Stimulated activated CD8-positive, alpha-beta memory T cell treated with anti-CD3 and anti-CD28 coated beads, Interleukin-15, amount 100 ng/mL, for 24 hours (primary cell): ENCODE results near the gene GATA2.

ENCODE experiments used
- DNase-seq: peaks from one replicate; pipeline ENCODE4 v3.0.0-alpha.2; 2020; ENCODE audit warnings: low read depth

Gene GATA2

DNA sequence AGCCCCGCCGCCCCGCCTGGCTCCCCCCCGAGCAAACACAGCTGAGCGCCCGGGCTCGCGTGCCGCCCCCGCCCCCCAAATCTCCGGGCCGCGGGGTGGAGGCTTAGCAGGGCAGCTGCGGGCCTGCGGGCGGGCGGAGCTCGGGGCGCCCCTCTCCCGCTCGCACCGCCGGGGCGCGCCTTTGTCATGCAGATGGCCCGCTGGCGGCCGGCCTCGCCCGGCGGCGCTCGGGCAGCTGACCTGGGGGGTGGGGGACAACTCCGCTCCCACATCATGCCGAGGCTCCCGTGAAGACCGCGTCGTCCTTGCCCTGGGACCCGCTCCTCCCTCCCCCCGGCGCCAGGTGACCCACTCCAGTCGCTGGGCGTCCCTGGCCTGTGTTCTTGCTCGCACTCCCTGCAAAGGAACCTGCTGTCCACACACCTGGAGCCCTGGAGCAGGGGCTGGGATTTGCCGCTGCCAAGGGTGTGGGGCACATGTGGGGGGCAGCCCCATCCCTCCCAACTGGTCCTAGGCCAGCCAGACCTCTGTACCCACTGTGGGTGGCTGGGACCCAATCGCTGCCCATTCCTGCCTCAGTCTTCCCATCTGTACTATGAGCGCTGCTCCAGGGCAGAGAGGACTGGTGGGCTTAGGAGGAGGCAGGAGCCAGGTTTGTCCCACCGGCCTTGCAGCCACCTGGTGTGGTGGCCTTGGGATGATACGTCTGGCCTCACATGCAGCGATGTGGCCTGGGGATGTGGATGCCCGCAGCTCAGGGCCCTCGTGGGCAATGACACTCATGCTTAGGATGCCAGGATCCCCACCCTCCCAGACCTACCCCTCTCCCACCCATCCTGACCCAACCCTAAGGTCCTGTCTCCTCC is 59.8 kb downstream of the GATA2 start:
- no peak for DNase-seq

DNA sequence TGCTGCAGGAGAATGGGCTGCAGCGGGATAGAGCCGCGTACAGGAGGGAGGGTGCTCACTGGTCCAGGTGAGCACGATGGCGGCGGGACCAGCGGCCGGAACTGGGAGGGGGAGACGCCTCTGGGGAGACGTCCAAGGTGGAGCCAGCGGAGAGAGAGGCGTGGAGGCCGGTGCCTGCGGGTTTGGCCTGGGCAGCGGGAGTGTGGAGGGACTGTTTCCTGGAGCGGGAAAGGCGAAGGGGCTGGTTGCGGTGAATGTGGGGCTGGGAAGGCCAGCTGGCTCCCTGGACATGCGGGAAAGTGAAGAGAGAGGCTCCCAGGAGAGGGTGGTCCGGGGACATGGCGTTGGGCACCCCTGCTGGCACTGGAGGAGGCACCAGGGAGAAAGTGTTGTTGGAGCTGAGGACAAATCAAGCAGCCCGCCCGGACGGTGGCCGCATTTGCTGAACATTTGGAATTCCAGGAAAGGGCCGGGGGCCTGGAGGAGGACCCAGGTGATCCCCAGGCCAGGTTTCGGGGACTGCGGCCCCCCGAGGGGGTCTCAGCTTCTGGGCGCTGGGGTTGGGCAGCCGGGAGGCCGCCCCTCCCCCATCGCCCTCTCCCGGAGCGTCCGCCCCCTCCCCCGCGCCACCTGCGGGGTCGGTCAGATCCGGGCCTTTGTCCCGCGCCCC is 60.6 kb downstream of the GATA2 start:
- no peak for DNase-seq

DNA sequence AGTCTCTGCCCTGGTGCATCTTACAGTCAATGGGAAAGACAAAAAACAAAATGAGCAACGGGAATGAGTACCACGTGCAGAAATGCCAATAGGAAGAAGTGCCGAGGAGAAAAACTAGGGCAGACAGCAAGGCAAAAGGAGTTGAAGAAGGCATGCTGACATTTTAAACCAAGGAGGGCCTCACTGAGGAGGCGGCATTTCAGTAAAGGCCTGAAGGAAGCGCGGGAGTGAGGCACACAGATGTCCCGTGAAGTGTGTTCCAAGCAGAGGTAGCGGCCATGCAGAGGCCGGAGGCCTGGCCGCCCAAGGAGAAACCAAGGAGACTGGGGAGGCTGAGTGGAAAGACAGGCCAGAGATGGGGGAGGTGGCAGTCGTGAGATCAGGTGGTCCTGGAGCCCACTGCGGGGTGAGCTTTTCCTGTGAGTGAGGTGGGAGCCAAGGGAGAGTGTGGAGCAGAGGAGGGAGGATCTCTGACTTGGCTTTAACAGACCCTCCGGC is 61.1 kb downstream of the GATA2 start:
- DNase-seq: no peak

DNA sequence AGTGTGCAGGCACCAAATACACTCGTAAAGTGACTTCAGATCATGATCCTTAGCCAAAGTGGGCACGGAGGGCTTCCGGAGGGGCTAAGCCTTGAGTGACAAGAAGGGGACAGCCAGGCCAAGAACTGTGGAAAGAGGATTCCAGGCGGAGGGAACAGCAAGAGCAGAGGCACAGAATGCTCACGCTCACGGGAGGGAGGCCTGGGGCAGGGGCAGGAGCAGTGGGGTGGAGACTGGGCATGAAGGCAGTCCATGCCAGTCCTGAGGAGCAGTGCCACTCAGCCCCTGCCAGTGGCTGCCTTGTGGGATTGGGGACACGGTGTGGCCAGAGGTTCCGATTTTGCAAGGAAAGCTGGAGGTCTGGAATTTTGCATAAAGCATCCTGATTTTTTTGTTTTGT is 62.3 kb downstream of the GATA2 start:
- DNase-seq: no peak

DNA sequence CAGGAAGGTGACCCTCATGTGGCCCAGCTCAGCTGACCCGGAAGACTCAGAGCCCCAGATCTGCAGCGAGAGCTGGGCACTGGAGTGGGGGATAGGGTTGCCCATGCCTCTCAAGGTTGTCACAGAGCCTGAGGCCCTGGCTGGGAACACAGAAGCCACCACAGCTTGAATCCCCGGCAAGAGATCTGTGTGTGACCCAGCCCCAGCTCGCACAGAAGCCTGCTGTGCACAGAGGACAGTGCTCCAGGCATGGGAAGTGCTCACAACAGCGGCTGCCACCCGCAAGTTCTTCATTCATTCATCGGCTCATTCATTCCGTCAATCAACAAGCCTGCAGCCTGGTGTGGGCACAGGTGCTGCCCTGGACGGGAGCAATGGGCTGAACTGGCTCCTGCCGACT is 62.7 kb downstream of the GATA2 start:
- DNase-seq: no peak

DNA sequence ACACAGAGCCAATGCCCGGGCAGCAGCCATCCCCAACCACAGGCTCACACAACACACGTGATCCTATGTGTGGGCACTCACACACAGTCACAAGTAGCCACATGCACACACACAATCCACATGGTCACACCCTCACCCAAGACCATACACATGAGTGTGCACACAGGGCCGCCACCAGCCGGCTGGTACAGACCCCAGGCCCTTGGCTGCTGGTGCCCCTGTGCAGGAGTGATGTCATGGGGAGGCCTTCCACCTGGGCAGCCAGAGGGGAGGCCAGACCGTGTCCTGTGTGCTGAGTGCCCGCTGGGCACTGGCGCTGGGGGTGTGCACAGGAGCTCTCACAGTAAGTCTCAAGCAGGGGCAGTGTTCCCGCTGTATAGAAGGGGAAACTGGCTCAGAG is 63.2 kb downstream of the GATA2 start:
- no peak for DNase-seq
